GM21423 (cell line): ENCODE results near the gene SLC6A12.
"Not testable (repeated sequence)": the region's sequence is repeated elsewhere in the genome, so short reads cannot be mapped to it uniquely, and the experiment has no call there.

Experiments used
- ATAC-seq: cut with Tn5 transposase; IDR thresholded peaks from one replicate; pipeline ENCODE4 v1.9.1; 2021; ENCODE audit warnings: mild to moderate bottlenecking, moderate library complexity; ENCODE audit not compliant: unreplicated experiment

Gene SLC6A12

DNA sequence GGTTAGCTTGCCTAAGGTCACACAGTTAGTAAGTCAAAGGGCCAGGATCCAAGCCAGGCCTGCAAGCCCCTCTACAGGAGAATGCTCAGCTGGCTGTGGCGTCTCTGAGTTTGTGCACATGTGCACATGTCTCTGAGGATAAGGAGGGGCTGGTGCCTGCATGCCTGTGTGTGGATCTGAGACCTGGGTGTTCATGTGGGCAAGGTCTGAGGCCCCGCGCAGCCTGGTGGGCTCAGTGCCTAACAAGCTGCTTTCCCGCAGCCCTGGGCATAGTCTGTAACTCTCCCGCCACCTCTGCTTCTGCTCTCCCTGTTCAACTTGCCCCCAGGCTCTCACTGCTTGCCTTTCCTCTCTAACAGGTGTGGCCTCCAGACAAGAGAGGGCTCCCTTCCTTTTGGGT, 4.3 kb upstream of the SLC6A12 start:
- no peak for ATAC-seq

DNA sequence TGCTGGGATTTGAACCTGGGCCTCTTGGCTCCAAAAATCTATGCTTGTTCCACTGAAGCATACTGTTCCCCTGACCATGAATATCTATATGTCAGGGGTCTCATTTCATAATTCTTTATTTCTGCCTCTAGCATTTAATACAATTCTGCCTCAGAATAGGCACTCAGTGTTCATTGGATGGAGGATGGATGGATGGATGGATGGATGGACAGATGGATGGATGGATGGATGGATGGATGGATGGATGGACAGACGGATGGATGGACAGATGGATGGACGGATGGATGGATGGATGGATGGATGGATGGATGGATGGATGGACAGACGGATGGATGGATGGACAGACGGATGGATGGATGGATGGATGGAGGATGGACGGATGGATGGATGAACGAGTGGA, 3.1 kb upstream of the SLC6A12 start:
- ATAC-seq, result not testable (repeated sequence)

DNA sequence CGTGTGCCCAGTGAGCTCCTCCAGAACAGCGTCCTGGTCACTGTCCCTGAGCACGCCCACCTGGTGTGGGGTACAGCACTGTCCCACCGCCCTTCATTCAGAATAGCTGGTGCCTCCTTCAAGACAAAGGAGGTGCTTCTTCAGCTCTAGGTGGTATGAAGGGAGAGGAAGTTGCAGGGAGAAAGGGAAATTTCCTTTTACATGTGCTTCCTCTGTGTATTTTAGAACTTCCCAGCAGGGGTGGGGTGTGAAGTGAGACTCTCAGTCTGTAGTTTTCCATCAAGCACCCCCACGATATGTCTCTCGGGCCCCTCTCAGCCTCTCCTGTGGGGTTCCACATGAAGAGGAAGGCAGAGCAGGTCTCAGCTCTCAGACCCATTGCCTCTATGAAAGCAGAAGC, 1.2 kb upstream of the SLC6A12 start:
- no peak for ATAC-seq

DNA sequence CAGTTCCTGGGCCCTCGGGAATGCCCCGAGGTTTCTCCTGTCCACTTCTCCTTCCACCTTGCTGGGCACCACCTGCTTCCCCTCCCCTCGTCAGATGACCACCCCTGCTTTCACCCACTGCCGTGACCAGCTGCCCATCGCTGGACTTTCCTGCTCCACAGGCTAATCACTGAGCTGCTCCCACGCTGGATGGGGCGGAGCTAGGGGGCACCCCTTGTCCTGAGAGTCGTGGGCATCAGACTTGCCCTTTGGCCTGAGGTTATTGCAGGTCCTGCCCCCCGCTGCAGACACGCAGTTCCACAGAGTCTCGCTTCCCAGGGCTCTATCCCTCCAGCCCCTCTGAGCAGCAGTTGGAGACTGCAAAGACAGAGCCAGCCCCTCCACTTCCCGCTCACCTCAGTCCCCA, 427 bp downstream of the SLC6A12 start:
- ATAC-seq, result no peak

DNA sequence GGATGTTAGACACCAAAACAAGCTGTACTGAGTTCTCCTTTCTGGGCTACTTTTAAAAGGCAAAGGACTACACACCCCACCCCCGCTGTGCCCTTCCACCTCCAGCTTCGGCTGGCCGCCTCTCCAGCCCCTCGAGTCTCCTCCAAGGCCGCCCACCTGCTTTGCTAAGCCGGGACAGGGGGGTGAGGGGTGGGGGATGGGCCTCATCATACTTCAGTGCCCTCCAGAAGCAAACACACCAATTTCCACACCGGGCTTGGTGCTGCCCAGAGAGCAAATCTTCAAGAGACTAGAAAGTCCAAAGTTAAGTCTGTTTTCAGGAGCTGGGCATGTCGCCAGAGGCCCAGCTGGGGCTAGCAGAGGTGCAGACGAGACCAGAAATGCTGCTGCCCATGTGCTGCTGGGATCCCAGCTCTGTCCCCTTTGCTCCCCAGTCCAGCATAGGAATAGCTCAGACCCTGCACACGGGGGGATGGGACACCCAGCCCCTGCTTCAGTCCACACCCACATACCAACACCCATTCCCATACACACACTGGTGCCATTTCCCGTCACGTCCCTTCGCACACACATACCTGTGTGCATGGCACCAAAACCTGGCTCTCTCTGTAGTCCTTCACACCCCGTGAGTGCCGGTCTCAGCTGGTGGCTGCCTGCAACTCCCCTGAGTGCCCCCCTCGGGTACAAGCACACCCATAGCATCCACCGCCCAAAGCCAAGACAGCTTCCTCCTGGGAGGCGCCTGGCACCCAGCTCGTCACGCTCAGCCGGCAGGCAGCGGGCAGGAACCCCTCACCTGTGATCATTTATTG, 1.0 kb downstream of the SLC6A12 start:
- no peak for ATAC-seq

DNA sequence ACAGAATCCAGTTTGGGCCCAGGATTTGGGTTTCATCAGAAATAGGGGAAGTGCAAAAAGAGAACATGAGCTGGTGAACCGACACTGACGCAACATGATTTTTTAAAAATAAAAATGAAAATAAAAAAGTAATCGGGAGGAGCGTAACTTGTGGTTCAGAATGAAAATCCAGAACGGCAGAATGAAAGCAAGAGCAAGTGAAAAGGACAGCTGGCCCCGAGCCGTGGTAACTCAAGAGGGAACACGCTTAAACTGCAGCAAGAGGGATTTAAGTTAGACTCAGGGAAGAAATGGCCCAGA, 1.6 kb downstream of the SLC6A12 start:
- ATAC-seq, result no peak

DNA sequence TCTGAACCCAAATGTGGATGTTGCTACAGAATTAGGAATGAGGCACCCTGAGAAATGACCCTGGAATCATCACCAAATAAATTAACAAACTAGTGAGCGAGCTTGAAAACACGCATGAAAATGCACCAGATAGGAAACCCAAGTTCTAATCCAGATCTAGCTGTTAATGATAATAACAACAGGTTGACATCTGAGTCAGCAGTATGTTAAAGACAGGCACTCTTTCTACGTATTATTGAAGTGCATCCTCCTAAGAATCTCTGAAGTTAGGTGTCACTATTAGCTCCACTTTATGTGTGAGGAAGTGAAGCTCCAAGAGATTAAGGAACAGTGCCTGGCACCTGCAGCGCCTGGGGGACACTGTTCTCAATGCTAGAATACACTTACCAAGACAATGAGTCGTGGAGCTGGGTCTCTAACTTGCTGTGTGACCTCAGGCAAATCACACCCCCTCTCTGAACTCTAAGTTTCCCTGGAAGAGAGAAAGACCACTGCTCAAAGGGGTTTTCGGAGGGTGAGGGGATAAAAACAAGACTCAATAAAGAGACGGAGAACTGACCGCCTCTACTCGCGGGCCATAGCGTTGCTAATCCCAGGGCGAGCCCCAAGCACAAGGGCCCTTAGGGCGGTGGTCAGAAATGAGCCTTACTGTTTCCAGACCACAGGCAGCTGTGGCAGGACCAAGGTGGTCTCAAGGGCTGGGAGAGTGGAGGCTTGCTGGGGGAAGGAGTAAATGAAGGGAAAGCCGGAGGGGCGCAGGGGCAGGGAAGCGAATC, 2.1 kb downstream of the SLC6A12 start:
- ATAC-seq, result no peak

DNA sequence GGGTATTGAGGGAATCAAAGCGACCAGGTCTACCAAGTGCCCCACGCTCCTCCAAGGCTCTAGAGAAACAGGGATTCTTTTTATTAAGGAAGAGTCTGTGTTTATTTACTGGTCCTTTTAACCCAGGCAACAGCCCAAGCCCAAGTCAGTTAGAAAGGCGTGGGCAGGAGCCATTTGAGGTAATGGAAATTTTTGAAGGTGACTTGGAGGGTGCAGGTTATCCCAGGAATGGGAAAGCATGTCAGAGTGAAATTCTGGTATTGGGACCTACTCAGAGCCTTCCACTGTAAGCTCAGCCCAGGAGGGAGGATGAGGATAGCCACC, 2.9 kb downstream of the SLC6A12 start:
- no peak for ATAC-seq

DNA sequence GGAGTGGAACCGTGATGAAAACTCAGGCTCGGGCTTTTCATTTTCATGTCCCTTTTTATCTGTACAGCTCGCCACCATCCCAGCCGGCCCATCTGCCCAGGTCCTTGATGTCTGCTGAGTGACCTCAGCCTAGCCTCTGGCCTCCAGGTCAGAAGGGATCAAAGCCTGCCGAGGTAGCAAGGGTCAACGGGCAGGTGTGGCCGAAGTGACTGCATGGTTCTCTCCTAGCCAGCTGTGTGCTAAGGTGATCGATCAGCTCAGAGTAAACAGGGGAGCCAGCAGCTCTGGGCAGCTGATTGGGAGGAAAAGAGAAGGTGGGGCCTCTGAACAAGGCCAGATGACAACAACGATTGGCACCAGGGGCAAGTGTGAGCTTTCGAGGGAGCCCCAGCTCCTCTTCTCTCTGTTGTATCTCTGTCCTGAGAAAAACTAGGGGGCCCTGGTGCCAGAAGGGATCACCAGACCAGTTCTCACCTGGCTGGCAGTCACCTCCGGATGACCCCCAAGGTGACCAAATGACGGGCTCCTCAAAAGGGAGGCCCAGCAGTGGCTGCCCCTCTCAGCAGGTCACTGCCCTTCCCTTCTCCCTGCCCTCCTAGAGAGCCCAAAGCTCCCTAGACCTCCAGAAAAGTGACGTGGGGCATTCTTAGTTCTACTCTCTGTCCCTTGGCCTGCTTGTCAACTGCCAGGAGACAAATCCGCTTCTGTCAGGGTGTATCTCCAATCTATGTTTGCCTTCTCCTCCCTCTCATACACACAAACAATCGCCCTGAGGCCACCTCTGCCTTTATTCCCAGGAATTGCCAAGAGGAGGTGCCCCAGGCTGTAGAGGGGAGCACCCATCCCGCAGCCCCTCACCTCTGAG, 3.4 kb downstream of the SLC6A12 start:
- ATAC-seq, result no peak

DNA sequence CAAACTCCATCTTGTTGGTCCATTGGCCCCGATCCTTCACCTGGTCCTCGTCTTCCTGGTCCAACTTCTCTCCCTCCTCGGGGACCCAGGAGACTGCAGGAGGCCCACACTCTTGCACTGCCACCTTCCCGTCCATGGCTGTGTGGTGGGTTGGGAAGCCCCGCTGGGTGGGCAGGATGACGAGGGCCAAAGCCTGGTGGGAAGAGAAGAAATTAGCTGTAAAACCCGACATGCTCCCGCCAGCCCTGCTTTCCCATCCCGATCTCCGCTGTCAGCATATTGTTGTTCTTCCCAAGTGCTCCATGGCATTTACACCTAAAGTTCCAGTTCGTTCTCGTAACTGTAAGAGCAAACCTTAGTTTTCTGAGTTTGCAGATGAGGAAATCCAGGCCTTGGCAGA, 4.1 kb downstream of the SLC6A12 start:
- no peak for ATAC-seq

DNA sequence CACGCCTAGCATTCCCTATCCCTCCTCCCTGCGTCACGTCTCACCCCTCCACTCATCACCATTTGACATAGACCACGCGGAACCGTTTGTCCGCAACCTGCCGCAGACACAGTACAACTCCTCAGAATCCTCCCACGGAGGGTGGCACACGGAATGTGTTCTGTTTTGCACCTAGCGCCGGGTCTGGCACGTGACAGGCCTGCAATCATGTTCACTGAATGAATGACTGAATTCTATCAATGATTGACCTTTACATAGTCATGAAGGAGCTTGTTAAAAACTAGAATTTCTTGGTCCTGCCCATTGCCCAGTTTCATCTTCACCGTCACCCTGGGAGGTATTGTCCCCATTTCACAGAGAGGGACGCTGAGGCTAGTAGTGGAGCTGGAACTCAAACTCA, 4.7 kb downstream of the SLC6A12 start:
- no peak for ATAC-seq

DNA sequence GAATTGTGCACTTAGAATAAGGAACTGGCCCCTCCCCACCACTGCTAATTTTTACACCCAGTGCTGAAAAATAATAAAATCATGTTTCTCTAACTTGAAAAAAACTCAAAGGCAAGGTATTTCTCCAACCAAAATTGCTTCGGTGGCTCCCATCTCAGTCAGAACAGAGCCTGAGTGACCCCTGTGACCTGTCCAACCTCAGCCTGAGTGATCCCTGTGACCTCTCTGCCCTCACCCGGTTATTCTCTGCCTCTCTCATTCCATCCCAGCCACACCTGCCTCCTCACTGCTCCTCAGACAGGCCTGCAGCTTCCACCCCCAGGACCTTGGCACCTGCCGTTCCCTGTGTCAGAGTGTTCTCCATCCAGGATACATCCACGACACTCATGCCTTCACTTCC, 5.1 kb downstream of the SLC6A12 start:
- no peak for ATAC-seq

DNA sequence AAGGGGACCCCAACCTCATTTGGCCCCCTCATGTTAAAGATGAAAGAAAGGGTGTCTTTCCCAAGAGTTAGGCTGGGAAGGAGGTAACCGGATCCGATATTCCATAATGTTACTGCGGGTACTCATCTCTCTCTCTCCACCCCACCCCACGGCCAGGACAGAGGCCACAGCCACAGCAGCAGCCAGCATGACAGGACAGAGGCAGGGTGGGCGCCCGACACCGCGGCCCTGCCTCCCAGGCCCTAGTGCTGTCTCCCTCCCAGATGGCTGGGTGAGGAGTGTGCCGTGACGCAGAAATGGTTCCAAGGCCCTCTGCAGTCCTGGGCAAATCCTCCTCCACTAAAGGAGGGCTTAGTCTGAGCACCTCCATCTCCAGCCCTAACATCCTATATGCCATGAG, 6.2 kb downstream of the SLC6A12 start:
- no peak for ATAC-seq

DNA sequence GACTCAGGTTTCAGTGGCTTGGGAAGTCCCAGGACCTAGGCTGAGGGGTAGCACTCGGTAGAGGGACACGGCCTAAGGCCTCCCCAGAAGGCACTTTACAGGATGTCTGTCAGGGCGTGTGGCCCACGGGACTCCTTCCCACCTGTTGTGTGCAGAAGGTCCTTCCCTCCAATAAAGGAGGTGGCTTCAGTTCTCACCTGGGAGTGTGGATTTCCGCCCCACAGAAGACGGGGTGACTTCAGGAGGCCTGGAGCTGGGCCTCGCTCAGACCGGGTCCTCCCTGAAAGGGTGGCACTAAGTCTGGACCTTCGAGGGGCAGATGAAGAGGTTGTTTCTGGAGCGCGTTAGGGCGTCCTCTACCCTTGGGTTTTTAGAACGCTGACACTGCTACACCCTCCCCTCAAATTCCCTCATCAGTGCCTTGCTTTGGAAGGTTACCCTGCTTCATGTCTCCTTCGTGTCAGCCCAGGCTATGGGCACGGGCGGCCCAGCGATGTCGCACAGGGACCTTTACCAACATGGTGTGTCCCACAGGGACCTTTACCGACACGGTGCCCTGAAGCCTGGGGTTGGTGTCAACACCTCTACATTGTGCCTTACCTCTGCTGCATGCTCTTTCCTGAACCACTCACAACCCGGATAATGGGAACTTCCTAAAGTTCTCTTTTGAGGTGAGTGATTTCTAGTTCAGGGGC, 7.1 kb downstream of the SLC6A12 start:
- ATAC-seq, result no peak

DNA sequence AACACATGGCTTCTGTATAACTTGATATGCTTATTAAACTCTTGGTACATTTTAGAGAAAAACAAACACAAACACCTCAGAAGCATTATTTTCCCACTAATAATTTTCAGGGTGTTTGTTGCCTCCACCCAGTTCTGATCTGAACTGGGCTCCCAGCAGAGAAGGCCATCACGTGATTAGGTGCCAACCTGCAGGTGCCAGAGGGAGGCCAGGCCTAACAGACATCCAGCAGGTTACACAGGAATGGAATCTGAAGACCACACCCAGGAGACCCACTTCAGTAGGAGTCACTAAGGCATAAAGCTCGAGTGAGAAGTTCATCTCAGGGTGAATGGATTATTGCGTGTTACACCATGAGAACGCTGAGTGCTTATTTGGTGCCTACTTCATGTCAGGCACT, 8.9 kb downstream of the SLC6A12 start:
- no peak for ATAC-seq

DNA sequence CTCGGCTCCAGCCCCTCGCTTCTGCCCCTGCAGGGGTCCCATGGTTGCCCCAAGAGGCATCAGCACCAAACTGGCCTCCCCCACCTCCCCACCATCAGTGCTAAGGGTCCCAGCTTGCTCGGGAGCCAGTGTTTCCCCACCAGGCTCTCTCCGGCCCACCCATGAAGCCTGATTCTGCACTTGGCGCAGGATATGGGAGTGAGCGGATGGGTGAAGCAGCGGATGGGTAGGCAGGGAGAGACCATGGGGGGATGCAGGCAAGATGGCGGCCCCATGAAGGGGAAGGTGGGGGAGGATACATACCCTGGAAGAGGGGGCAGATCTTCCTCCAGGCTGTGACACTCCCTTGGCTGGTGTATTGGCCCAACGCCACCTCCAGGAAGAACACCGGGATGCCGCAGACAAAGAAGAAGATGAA, 9.7 kb downstream of the SLC6A12 start:
- no peak for ATAC-seq

DNA sequence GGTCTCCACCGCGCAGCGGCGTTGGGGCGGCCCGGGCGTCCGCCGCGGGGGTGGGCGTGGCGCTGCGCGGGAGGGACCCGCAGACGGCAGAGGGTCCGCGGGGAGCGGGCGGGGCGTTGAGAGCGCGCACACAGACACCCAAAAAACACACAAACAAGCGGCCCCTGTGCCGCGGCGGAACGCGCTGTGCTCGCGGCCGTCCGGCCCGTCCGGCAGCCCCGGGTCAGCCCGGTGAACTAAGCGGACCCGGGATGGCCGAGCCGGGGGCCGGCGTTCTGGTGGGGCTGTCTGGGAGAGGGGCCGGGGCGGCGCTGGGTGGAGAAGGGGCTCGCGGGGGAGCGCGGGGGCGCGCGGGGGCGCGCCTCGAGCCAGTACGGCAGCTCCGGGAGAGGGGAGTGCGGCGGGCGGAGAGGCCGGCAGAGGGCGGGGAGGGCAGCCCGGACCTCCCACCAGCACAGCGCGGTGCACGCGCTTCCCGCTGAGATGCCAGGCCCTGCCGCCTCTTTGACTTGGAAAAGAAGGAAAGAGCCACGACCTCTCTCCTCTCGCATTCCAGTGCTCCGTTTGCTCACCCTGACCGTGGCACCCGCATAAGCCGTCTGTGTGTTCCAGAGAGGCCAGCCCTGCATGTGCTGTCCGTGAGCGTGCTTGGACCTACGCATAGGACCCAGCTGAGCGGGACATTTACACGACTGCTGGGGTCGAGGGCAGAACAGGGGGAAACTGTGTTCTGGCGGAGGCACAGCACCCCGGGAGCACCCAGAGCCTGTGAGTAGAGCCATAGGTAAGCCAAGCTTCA, 10.3 kb downstream of the SLC6A12 start:
- no peak for ATAC-seq

DNA sequence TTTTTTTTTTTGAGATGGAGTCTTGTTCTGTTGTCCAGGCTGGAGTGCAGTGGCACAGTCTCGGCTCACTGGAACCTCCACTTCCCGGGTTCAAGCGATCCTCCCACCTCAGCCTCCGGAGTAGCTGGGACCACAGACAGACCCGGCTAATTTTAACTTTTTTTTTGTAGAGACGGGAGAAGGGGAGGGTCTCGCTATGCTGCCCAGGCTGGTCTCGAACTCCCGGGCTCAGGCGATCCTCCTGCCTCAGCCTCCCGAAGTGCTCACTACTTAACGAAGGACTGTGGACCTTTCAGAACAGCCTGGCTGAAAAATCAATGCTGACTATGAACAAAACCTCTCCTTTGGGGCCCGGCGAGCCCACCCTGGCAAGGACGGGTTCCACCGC, 10.9 kb downstream of the SLC6A12 start:
- no peak for ATAC-seq

DNA sequence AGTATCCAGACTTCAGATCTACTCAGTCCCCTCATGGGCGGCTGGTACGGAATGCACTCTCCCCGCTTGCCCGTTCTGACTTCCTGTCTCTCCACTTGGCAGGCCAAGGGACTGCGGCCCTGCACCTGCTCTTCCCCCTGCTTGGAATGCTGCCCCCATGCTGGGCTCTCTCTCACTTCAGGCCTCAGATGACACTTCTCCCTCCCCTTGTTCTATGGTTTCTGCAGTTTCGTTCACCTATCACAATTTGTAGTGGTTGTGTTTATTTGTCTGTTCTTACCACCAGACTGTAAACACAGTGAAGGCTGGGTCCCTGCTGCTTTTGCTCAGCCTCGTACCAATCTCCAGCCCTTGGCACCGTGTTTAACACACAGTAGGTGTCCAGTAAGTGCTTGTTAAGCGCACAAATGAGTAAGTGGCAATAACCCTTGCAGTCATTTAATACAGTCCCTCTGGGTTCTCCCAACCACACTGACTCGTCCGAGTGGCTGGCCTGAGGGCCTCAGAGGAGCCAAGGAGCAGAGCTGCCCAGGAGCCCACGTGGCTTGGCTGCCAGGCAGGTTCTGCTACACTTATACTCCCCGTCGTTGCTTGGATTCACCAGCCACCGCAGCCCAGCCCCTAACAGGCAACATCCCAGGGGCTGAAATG, 11.8 kb downstream of the SLC6A12 start:
- ATAC-seq, result no peak

DNA sequence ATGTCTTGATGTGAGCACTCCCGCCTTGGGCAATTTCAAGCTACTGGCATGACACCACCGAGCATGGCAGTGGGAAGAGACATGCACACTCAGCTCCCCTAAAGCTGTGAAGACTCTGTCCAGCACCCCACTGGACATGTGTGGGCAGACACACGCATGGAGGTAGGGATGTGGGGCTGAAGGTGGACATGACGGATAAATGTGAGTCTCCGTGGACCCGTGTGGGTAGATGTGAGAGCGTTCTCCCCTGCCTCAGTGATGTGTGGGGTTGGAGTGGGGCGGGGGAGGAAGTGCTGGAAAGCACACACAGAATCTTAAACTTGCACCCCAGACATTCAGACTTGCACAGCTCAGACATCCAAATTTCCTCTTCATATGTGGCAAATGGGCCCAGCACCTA, 12.6 kb downstream of the SLC6A12 start:
- no peak for ATAC-seq
